Esophagus muscularis mucosa (tissue), 4 donors: Measurements from ENCODE around the gene SSPN.

ENCODE experiments used
- EP300 ChIP-seq: sonication (generic); formaldehyde crosslinking; IDR thresholded peaks from one replicate; pipeline ENCODE4 v1.6.1; 2017; ENCODE audit warnings: antibody characterized with exemption
- POLR2A ChIP-seq: fragments of 450-650 bp; IDR thresholded peaks from one replicate; pipeline ENCODE4 v1.6.1; 2017; ENCODE audit warnings: antibody characterized with exemption, moderate library complexity, mild to moderate bottlenecking, low read depth
- POLR2AphosphoS5 ChIP-seq, 2 donors: sonication (generic); formaldehyde crosslinking; IDR thresholded peaks; one replicate each; pipeline ENCODE4 v1.6.1; 2017; ENCODE audit warnings: antibody characterized with exemption in 2 of 2
- TF ChIP-seq, protein P1 (sequence below), 3 experiments: fragments of 200-600 bp in 2 of 3; fragments of 450-650 bp in 1 of 3; sonication (generic) in 2 of 3; IDR thresholded peaks; one replicate each; pipeline ENCODE4 v1.5.1; 2017 to 2019; ENCODE audit warnings: antibody characterized with exemption in 3 of 3, mild to moderate bottlenecking in 2 of 3, moderate library complexity in 1 of 3

DNA sequence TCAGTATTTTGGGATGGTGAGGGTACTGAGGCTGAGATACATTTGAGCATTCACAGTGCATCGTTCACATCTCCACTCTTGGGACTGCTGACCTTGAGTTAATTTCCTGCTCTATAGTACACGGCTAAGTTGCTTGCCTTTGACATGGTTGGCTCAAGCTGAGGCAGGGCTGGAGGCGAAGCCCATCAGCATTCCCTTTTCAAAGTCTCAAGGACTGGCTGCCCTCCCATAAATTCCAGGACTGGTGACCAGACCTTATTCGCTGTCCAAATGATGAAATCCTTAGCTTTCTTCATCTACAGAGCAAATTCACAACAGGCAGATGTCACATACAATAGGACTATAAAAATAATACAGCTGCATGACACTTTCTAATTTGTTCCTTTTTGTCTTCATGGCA is 85.9 kb downstream of the SSPN start:
- TF ChIP-seq, protein P1, sequence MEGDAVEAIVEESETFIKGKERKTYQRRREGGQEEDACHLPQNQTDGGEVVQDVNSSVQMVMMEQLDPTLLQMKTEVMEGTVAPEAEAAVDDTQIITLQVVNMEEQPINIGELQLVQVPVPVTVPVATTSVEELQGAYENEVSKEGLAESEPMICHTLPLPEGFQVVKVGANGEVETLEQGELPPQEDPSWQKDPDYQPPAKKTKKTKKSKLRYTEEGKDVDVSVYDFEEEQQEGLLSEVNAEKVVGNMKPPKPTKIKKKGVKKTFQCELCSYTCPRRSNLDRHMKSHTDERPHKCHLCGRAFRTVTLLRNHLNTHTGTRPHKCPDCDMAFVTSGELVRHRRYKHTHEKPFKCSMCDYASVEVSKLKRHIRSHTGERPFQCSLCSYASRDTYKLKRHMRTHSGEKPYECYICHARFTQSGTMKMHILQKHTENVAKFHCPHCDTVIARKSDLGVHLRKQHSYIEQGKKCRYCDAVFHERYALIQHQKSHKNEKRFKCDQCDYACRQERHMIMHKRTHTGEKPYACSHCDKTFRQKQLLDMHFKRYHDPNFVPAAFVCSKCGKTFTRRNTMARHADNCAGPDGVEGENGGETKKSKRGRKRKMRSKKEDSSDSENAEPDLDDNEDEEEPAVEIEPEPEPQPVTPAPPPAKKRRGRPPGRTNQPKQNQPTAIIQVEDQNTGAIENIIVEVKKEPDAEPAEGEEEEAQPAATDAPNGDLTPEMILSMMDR (IDR thresholded peaks at IDR 0.05), result no peak
- TF ChIP-seq POLR2A, result no peak
- TF ChIP-seq POLR2AphosphoS5 (IDR thresholded peaks at IDR 0.05), result no peak
- no peak for TF ChIP-seq EP300
